ENCODE data around the gene HBA2. TPM values are rescaled to one million over a fixed set of nuclear protein-coding genes. Genes with fewer than 3 reads are reported as not detected.

HBA2 gene
- total RNA-seq, result not detected in 2 replicates

GRCh38 chr16:172374-172941 is at the start of gene HBA2:
TSS of gene HBA2 (plus strand) at chr16:172876. CDS start at chr16:172913, 37 bp downstream.

DNA sequence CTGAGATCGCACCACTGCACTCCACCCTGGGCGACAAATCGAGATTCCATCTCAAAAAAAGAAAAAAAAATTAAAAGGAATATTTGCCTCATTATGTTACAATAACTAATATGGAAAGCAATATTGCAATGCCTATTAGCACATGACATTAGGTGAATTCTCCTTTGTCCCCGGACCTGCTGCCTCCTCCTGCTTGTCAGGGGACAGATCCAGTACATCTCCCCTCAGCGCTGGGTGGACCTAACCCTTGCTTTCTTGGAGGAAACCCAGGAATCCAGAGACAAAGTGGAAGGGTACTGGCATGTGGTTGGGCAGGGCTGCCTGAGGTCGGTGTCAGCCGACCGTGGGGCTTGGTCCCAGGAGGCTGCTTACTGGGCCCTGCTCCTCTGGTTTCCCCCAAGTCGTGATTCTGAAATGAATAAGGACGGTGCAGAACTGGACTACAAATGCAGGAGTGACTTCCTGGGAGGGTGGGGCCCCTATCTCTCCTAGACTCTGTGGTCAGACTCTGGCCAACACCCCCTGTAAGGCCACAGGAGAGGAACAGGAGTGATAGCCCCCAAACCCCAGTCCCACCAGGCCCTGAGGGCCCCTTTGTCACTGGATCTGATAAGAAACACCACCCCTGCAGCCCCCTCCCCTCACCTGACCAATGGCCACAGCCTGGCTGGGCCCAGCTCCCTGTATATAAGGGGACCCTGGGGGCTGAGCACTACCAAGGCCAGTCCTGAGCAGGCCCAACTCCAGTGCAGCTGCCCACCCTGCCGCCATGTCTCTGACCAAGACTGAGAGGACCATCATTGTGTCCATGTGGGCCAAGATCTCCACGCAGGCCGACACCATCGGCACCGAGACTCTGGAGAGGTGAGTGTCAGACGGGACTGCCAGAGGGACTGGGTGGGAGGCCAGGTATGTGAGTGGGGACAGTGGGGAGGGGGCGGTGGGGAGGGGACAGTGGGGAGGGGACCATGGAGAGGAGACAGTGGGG is 20.2 kb upstream of the HBA2 start, which contains the start of gene HBZ:
TSS of gene HBZ (plus strand) at position 504 of the 988 bp plus-strand sequence. CDS start at position 770, 266 bp downstream.

DNA sequence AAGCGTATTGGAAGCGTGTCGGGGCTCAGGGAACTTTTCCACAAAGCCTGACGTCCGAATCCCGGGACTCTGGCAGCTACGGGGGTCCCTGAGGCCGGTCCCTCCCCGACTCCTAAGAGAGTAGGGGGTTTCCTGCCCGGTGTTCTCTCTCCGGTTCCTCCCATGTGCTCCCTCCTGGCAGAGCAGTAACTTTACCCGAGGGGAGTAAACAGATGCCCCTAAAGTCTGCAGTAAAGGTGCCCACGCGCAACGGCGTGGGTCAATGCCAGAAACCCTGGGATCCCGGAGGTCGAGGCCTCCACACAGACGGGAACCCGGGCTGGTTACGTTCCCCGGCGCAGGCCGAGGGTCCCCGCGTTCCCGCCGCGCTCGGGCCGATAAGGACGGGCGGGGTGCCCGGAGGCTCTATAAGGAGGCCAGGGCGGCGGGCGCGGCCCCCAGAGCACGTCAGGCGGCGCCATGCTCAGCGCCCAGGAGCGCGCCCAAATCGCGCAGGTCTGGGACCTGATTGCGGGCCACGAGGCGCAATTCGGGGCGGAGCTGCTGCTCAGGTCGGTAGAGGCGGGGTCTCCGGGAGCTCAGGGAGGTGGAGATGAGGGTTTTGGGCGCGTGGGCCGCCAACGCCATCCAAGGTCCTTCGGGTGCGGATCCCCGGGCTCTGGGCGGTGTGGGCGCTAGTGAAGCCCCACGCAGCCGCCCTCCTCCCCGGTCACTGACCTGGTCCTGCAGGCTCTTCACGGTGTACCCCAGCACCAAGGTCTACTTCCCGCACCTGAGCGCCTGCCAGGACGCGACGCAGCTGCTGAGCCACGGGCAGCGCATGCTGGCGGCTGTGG is 6.9 kb upstream of the HBA2 start, which contains the start of gene HBM:
TSS of gene HBM (plus strand) at position 440 of the 836 bp plus-strand sequence. CDS start at position 460, 20 bp downstream.

GRCh38 chr16:176477-177382 is 4.1 kb downstream of the HBA2 start, which contains the start of gene HBA1:
TSS of gene HBA1 (plus strand) at chr16:176680. CDS start at chr16:176717, 37 bp downstream.

GRCh38 chr16:180101-180675 is 7.5 kb downstream of the HBA2 start, which contains the start of gene HBQ1:
TSS of gene HBQ1 (plus strand) at chr16:180459. CDS start at chr16:180487, 28 bp downstream.

Other genes starting within 250 kb of the HBA2 start
- 2.7 TPM in 2 replicates for gene POLR3K, start 119.3 kb upstream of the HBA2 start, total RNA-seq
- 38.6 and 42.2 TPM in 2 replicates for gene SNRNP25, start 119.0 kb upstream of the HBA2 start, total RNA-seq
- 32.3 and 46.5 TPM in 2 replicates for gene RHBDF1, start 100.2 kb upstream of the HBA2 start, total RNA-seq
- gene MPG, start 94.7 kb upstream of the HBA2 start, total RNA-seq, result 125 and 225 TPM in 2 replicates
- gene NPRL3, start 34.2 kb upstream of the HBA2 start, total RNA-seq, result 6.5 and 11.0 TPM in 2 replicates
- gene HBZ, start 20.2 kb upstream of the HBA2 start, total RNA-seq, result not detected in 2 replicates
- gene HBM, start 6.9 kb upstream of the HBA2 start, total RNA-seq, result not detected in 2 replicates
- not detected in 2 replicates for gene HBA1, start 3.8 kb downstream of the HBA2 start, total RNA-seq
- gene HBQ1, start 7.6 kb downstream of the HBA2 start, total RNA-seq, result not detected in 2 replicates
- 23.3 and 28.8 TPM in 2 replicates for gene LUC7L, start 56.6 kb downstream of the HBA2 start, total RNA-seq
- gene FAM234A, start 61.9 kb downstream of the HBA2 start, total RNA-seq, result 31.5 and 39.1 TPM in 2 replicates
- 1.4 and 7.2 TPM in 2 replicates for gene RGS11, start 103.1 kb downstream of the HBA2 start, total RNA-seq
- 0.77 and 0.79 TPM in 2 replicates for gene ARHGDIG, start 107.7 kb downstream of the HBA2 start, total RNA-seq
- under 0.01 and 0.17 TPM in 2 replicates for gene PDIA2, start 110.3 kb downstream of the HBA2 start, total RNA-seq
- 14.2 and 17.5 TPM in 2 replicates for gene AXIN1, start 179.8 kb downstream of the HBA2 start, total RNA-seq
- 58.6 and 85.7 TPM in 2 replicates for gene MRPL28, start 197.7 kb downstream of the HBA2 start, total RNA-seq
- 73.8 and 99.2 TPM in 2 replicates for gene PGAP6, start 209.1 kb downstream of the HBA2 start, total RNA-seq
- gene NME4, start 224.3 kb downstream of the HBA2 start, total RNA-seq, result 47.2 and 78.2 TPM in 2 replicates
- 3.7 and 11.8 TPM in 2 replicates for gene DECR2, start 229.0 kb downstream of the HBA2 start, total RNA-seq